ENCODE data around the gene SEMA5B. TPM values are rescaled to one million over a fixed set of nuclear protein-coding genes. Genes with fewer than 3 reads are reported as not detected.

The SEMA5B gene
- total RNA-seq, 1 experiment from 2014 or later: 0.04 TPM

GRCh38 chr3:122882361-122882947, 145.1 kb downstream of the SEMA5B start:
- BruUV-seq (replicated peaks): no TSS peak

GRCh38 chr3:122880624-122881023, 146.9 kb downstream of the SEMA5B start:
- H3K4me1 ChIP-seq (ENCODE audit: insufficient read depth, low read length): no peaks in the 10 kb centered on the region
- no peaks in the 10 kb centered on the region for H3K79me2 ChIP-seq (ENCODE audit: low read length)
- no peaks in the 10 kb centered on the region for H3K27me3 ChIP-seq (ENCODE audit: low read length)
- CTCF ChIA-PET: no interaction called here
- no TSS peak for BruUV-seq (replicated peaks)
- H2AFZ ChIP-seq (ENCODE audit: low read length): no peak overlapping the region
- H4K20me1 ChIP-seq (ENCODE audit: low read length): no peaks in the 10 kb centered on the region
- DNase-seq: no peak
- no peaks in the 10 kb centered on the region for H3F3A ChIP-seq (ENCODE audit: low read length, unreplicated experiment)
- no peaks in the 10 kb centered on the region for H3K36me3 ChIP-seq (ENCODE audit: low read depth, low read length)
- no peaks in the 10 kb centered on the region for H3K9me3 ChIP-seq (ENCODE audit: low read length)
- no peak overlapping the region for H3K4me3 ChIP-seq (ENCODE audit: low read length)
- POLR2A ChIA-PET (ENCODE audit: unreplicated experiment): no interaction called here
- no peaks in the 10 kb centered on the region for H3K9me2 ChIP-seq (replicated peaks; ENCODE audit: low read length)
- no peak for TF ChIP-seq CTCF (conservative IDR thresholded peaks at IDR 0.05; ENCODE audit: low read depth, low read length)
- no peak for TF ChIP-seq EZH2phosphoT487 (IDR thresholded peaks at IDR 0.05; ENCODE audit: borderline replicate concordance, low read length)
- no peak for TF ChIP-seq EZH2 (IDR thresholded peaks at IDR 0.05; ENCODE audit: low read length, unreplicated experiment)
- no peak overlapping the region for H3K27ac ChIP-seq (ENCODE audit: low read length)
- no peak for ATAC-seq
- H3K4me2 ChIP-seq (ENCODE audit: low read length): no peak overlapping the region
- H3K9ac ChIP-seq (ENCODE audit: low read length): no peak overlapping the region
- intact Hi-C loops (cut with micrococcal nuclease): no loop called here

More at GRCh38 chr3:122882361-122882947, 145.1 kb downstream of the SEMA5B start:
- no peaks in the 10 kb centered on the region for H3K36me3 ChIP-seq (ENCODE audit: low read depth, low read length)
- H3K9ac ChIP-seq (ENCODE audit: low read length): no peak overlapping the region
- no peaks in the 10 kb centered on the region for H4K20me1 ChIP-seq (ENCODE audit: low read length)
- TF ChIP-seq EZH2phosphoT487 (IDR thresholded peaks at IDR 0.05; ENCODE audit: borderline replicate concordance, low read length) (no peak), CTCF (conservative IDR thresholded peaks at IDR 0.05; ENCODE audit: low read depth, low read length) (no peak), EZH2 (IDR thresholded peaks at IDR 0.05; ENCODE audit: low read length, unreplicated experiment) (no peak)
- no peaks in the 10 kb centered on the region for H3K9me3 ChIP-seq (ENCODE audit: low read length)
- no peak overlapping the region for H2AFZ ChIP-seq (ENCODE audit: low read length)
- H3K9me2 ChIP-seq (replicated peaks; ENCODE audit: low read length): no peaks in the 10 kb centered on the region
- H3K4me3 ChIP-seq (ENCODE audit: low read length): no peak overlapping the region
- intact Hi-C loops (cut with micrococcal nuclease): no loop called here
- H3K4me2 ChIP-seq (ENCODE audit: low read length): no peak overlapping the region
- no peaks in the 10 kb centered on the region for H3F3A ChIP-seq (ENCODE audit: low read length, unreplicated experiment)
- ChIA-PET POLR2A (ENCODE audit: unreplicated experiment) (no interaction called here), CTCF (no interaction called here)
- H3K79me2 ChIP-seq (ENCODE audit: low read length): no peaks in the 10 kb centered on the region
- no peaks in the 10 kb centered on the region for H3K27me3 ChIP-seq (ENCODE audit: low read length)
- DNase-seq (no peak), ATAC-seq (no peak)
- H3K4me1 ChIP-seq (ENCODE audit: insufficient read depth, low read length): no peaks in the 10 kb centered on the region
- no peak overlapping the region for H3K27ac ChIP-seq (ENCODE audit: low read length)

DNA sequence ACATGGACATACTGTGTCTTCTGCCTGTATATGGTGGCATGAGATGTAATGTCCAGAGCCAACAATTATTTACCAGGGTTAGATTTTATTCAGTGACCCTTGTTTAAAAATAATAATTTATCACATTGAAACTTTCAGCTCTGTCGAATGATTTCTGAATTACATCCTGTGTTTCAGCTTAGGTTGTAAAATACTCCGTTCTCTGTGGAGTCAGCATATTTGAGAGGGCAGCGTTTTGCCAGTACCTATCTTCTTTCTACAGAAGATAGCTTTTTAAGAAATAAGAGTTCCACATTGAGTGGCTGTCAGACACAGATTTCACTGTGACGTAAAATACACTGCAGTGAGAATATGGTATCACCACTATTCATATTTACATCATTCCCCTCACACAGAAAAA, 147.4 kb downstream of the SEMA5B start:
- no peaks in the 10 kb centered on the region for H3K79me2 ChIP-seq (ENCODE audit: low read length)
- no peak for ATAC-seq
- intact Hi-C loops (cut with micrococcal nuclease): no loop called here
- no peak overlapping the region for H2AFZ ChIP-seq (ENCODE audit: low read length)
- H3K9me2 ChIP-seq (replicated peaks; ENCODE audit: low read length): no peaks in the 10 kb centered on the region
- DNase-seq: no peak
- no peak overlapping the region for H3K4me2 ChIP-seq (ENCODE audit: low read length)
- H3K4me3 ChIP-seq (ENCODE audit: low read length): no peak overlapping the region
- H3K36me3 ChIP-seq (ENCODE audit: low read depth, low read length): no peaks in the 10 kb centered on the region
- no peaks in the 10 kb centered on the region for H3F3A ChIP-seq (ENCODE audit: low read length, unreplicated experiment)
- no peaks in the 10 kb centered on the region for H3K27me3 ChIP-seq (ENCODE audit: low read length)
- H3K4me1 ChIP-seq (ENCODE audit: insufficient read depth, low read length): no peaks in the 10 kb centered on the region
- ChIA-PET CTCF (no interaction called here), POLR2A (ENCODE audit: unreplicated experiment) (no interaction called here)
- no TSS peak for BruUV-seq (replicated peaks)
- H4K20me1 ChIP-seq (ENCODE audit: low read length): no peaks in the 10 kb centered on the region
- H3K9ac ChIP-seq (ENCODE audit: low read length): no peak overlapping the region
- H3K9me3 ChIP-seq (ENCODE audit: low read length): no peaks in the 10 kb centered on the region
- H3K27ac ChIP-seq (ENCODE audit: low read length): no peak overlapping the region
- TF ChIP-seq CTCF (conservative IDR thresholded peaks at IDR 0.05; ENCODE audit: low read depth, low read length): no peak
- TF ChIP-seq EZH2 (IDR thresholded peaks at IDR 0.05; ENCODE audit: low read length, unreplicated experiment): no peak
- TF ChIP-seq EZH2phosphoT487 (IDR thresholded peaks at IDR 0.05; ENCODE audit: borderline replicate concordance, low read length): no peak

Measured in PC-3 (cell line).